Adrenal gland (tissue), 5 donors: ENCODE data around the gene IL1RAPL1.

Experiments
- POLR2A ChIP-seq, 2 donors: fragments of 450-650 bp; IDR thresholded peaks; one replicate each; pipeline ENCODE4 v1.6.1; 2017; ENCODE audit warnings: antibody characterized with exemption in 2 of 2, mild to moderate bottlenecking in 2 of 2, moderate library complexity in 1 of 2
- TF ChIP-seq, protein P1 (sequence below), 6 experiments: fragments of 450-650 bp in 4 of 6; fragments of 200-600 bp in 2 of 6; sonication (generic) in 1 of 6; IDR thresholded peaks; 1 replicate in 5 of 6; 2 replicates in 1 of 6; pipeline versions ENCODE4 v1.5.1 to v1.8.0; 2016 to 2021; ENCODE audit warnings: antibody characterized with exemption in 6 of 6, mild to moderate bottlenecking in 2 of 6, moderate library complexity in 1 of 6
- donor health status: DM: no; HTN: no; CAD: no.

DNA sequence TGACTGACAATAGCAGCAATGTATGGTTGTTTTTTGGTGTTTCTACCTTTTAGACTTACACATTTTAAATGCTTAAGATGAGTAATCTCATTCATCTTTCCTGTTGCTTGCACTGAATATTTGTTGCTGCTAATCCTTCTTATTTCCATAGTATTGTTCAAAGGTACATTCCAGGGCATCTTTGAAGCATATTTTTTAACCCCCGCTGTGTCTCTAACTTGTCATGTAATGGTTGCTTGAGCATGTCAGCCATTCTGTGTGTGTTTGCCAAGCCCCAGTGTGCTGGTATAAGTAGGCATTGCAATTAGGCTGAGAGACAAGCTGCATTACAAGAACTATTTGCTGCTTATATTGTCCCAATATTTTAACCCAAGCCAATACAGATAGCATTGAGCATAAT is 87.9 kb downstream of the IL1RAPL1 start:
- no peak for TF ChIP-seq POLR2A (IDR thresholded peaks at IDR 0.05)
- TF ChIP-seq, protein P1, sequence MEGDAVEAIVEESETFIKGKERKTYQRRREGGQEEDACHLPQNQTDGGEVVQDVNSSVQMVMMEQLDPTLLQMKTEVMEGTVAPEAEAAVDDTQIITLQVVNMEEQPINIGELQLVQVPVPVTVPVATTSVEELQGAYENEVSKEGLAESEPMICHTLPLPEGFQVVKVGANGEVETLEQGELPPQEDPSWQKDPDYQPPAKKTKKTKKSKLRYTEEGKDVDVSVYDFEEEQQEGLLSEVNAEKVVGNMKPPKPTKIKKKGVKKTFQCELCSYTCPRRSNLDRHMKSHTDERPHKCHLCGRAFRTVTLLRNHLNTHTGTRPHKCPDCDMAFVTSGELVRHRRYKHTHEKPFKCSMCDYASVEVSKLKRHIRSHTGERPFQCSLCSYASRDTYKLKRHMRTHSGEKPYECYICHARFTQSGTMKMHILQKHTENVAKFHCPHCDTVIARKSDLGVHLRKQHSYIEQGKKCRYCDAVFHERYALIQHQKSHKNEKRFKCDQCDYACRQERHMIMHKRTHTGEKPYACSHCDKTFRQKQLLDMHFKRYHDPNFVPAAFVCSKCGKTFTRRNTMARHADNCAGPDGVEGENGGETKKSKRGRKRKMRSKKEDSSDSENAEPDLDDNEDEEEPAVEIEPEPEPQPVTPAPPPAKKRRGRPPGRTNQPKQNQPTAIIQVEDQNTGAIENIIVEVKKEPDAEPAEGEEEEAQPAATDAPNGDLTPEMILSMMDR (IDR thresholded peaks at IDR 0.05), result no peak
